ENCODE measurements around the gene TP53BP1. TPM values are rescaled to one million over a fixed set of nuclear protein-coding genes. Genes with fewer than 3 reads are reported as not detected.

The TP53BP1 gene
- total RNA-seq, 1 donor = 94.1 TPM

DNA sequence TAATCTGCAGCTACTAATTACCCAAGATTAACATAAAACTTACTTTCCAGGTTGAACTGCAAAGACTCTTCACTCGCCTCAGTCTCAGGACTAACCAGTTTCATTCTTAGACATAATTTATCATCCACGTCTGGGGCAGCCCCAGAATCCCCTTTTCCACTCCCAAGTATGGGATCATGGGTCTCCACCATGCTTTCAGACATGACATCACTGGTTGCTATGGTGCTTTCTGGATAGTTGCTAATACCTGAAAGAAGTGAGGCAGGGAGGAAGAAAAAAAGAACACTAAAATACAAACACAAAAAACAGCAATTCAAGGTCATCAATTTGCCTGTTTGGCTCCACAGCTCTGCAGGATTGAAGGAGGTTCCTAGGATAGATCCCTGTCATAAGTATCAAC is 46.6 kb downstream of the TP53BP1 start:
- no peak overlapping the region for H3K4me3 ChIP-seq (ENCODE audit: low read depth, low read length)
- DNase-seq (ENCODE audit: low read depth) = no peak
- TF ChIP-seq, protein P1, sequence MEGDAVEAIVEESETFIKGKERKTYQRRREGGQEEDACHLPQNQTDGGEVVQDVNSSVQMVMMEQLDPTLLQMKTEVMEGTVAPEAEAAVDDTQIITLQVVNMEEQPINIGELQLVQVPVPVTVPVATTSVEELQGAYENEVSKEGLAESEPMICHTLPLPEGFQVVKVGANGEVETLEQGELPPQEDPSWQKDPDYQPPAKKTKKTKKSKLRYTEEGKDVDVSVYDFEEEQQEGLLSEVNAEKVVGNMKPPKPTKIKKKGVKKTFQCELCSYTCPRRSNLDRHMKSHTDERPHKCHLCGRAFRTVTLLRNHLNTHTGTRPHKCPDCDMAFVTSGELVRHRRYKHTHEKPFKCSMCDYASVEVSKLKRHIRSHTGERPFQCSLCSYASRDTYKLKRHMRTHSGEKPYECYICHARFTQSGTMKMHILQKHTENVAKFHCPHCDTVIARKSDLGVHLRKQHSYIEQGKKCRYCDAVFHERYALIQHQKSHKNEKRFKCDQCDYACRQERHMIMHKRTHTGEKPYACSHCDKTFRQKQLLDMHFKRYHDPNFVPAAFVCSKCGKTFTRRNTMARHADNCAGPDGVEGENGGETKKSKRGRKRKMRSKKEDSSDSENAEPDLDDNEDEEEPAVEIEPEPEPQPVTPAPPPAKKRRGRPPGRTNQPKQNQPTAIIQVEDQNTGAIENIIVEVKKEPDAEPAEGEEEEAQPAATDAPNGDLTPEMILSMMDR (IDR thresholded peaks at IDR 0.05; ENCODE audit: insufficient read depth, low read depth, low read length) = no peak

DNA sequence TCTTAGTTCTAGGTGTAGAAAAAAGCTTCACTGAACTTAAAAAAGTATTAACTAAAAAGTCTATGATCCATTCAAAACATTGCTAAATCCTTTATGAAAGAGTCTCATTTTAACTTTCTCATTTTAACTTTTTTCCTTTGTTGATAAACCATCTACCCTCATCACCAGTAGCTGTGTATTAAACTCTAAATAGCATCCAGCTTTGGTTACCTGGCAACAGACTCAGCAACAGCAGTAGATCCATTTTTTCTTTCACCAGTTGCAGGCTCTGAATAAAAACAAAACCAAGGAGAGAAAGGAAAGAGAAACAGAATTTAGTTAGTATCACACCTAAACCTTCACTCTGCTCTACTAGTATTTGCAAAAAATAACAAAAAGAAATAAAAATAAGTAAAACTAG is 51.6 kb downstream of the TP53BP1 start:
- TF ChIP-seq, protein P1 (IDR thresholded peaks at IDR 0.05; ENCODE audit: insufficient read depth, low read depth, low read length) = no peak
- H3K4me3 ChIP-seq (ENCODE audit: low read depth, low read length) = no peak overlapping the region
- peak; percentile 34 for DNase-seq (ENCODE audit: low read depth)

DNA sequence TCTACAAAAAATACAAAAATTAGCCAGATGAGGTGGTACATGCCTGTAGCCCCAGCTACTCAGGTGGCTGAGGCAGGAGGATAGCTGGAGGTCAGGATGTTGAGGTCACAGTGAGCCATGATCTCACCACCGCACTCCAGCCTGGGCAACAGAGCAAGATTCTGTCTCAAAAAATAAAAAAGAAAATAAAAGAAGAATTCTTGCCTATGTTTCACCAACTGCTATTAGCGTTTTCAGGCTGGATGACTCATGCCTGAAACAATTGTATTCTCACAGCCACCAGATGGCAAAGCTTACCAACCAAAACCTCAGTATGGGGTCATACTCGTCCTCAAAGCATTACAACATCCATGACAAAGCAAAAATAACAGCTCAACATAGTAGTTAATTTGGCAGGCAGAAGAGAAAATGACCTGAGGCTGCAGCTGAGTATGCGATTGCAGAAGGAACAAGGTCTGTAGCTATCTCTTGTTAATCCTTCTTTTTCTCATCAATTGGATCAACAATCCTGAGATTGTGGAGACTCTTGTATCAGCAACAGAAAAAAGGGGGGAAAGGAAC is 52.2 kb downstream of the TP53BP1 start:
- peak; percentile 98 for DNase-seq (ENCODE audit: low read depth)
- no peak overlapping the region for H3K4me3 ChIP-seq (ENCODE audit: low read depth, low read length)
- TF ChIP-seq, protein P1 (IDR thresholded peaks at IDR 0.05; ENCODE audit: insufficient read depth, low read depth, low read length) = peak; percentile 54

DNA sequence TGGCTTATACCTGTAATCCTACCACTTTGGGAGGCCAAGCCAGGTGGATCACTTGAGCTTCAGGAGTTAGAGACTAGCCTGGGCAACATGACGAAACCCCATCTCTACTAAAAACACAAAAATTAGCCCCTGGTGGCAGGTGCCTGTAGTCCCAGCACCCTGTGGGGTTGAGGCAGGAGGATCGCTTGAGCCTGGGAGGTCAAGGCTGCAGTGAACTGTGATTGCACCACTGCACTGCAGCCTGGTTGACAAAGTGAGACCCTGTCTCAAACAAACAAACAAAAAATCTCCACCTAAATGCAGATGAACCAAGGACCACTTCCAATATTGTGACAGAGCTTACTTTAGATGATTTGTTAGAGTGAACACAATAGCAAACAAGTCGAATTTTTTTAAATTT is 53.7 kb downstream of the TP53BP1 start:
- TF ChIP-seq, protein P1 (IDR thresholded peaks at IDR 0.05; ENCODE audit: insufficient read depth, low read depth, low read length) = no peak
- no peak overlapping the region for H3K4me3 ChIP-seq (ENCODE audit: low read depth, low read length)
- DNase-seq (ENCODE audit: low read depth) = no peak

DNA sequence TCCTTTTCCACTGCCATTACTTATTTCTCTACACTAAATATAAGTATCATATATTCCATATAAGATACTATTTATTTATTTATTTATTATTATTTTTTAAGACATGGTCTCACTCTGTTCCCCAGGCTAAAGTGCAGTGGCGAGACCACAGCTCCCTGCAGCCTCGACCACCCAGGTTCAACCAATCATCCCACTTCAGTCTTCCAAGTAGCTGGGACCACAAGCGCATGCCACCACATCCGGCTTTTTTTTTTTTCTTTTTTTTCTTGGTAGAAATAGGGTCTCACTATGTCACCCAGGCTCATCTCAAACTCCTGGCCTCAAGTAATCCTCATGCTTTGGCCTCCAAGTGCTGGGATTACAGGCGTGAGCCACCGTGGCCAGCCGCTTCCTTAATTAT is 56.6 kb downstream of the TP53BP1 start:
- DNase-seq (ENCODE audit: low read depth) = no peak
- no peak overlapping the region for H3K4me3 ChIP-seq (ENCODE audit: low read depth, low read length)
- TF ChIP-seq, protein P1 (IDR thresholded peaks at IDR 0.05; ENCODE audit: insufficient read depth, low read depth, low read length) = no peak

DNA sequence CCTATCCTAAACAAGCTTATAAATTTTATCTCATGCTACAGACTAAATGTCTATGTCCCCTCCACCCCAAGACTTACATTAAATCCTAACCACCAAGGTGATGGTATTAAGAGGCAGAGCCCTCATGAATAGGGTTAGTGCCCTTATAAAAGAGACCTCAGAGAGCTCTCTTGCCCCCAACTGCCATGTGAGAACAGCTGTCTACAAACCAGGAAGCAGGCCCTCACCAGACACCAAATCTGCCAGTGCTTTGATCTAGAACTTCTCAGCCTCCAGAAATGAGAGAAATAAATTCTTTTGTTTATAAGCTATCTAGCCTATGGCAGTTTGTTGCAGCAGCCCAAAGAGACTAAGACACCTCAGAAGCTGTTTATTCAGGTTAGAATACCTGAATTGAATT is 58.5 kb downstream of the TP53BP1 start:
- H3K4me3 ChIP-seq (ENCODE audit: low read depth, low read length) = no peak overlapping the region
- TF ChIP-seq, protein P1 (IDR thresholded peaks at IDR 0.05; ENCODE audit: insufficient read depth, low read depth, low read length) = no peak
- DNase-seq (ENCODE audit: low read depth) = no peak

DNA sequence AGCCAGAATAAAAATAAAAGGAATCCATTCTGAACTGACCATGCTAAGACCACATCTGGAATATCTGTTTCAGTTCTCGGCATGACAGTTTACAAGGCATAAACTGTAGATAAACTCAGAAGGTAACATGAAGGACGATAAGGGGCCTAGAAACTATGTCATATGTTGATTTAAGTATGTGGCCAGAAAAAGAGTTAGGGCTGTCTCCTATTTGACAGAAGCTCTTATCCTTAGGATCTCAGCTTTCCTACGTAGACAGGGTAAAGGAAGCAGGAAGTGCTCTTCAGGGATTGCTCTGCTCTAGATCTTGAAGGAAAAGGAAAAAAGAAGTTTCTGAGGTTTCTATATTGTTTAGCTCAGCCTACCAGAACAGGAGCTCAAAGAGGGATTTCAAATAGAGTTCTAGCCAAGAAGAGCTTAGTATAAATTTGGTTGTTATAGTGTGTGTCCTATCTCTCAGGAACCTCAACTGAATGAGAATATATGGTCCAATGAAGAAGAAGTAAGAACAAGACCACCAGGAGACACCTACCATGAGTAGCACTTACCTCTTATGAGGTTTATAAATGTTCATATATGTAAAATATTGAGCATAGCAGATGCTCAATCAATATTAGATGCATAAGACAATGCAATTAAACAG is 59.2 kb downstream of the TP53BP1 start:
- DNase-seq (ENCODE audit: low read depth) = peak; percentile 18
- TF ChIP-seq, protein P1 (IDR thresholded peaks at IDR 0.05; ENCODE audit: insufficient read depth, low read depth, low read length) = no peak
- H3K4me3 ChIP-seq (ENCODE audit: low read depth, low read length) = no peak overlapping the region

Data from fibroblast of villous mesenchyme (primary cell).